ENCODE data around the gene LUC7L3.

LUC7L3 gene

DNA sequence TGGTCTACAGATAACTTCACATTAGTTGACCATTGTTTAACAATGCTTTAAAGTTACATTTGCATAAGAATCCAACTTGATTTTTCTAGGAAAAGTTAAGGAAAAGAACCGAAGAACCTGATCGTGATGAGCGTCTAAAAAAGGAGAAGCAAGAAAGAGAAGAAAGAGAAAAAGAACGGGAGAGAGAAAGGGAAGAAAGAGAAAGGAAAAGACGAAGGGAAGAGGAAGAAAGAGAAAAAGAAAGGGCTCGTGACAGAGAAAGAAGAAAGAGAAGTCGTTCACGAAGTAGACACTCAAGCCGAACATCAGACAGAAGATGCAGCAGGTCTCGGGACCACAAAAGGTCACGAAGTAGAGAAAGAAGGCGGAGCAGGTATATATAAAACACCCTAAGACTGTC is 26.2 kb downstream of the LUC7L3 start:
- DNase-seq (ENCODE audit: low read depth), result no peak
- TF ChIP-seq MYC (IDR thresholded peaks at IDR 0.05; ENCODE audit: low read depth, low read length), result no peak
- TF ChIP-seq, protein P1, sequence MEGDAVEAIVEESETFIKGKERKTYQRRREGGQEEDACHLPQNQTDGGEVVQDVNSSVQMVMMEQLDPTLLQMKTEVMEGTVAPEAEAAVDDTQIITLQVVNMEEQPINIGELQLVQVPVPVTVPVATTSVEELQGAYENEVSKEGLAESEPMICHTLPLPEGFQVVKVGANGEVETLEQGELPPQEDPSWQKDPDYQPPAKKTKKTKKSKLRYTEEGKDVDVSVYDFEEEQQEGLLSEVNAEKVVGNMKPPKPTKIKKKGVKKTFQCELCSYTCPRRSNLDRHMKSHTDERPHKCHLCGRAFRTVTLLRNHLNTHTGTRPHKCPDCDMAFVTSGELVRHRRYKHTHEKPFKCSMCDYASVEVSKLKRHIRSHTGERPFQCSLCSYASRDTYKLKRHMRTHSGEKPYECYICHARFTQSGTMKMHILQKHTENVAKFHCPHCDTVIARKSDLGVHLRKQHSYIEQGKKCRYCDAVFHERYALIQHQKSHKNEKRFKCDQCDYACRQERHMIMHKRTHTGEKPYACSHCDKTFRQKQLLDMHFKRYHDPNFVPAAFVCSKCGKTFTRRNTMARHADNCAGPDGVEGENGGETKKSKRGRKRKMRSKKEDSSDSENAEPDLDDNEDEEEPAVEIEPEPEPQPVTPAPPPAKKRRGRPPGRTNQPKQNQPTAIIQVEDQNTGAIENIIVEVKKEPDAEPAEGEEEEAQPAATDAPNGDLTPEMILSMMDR (IDR thresholded peaks at IDR 0.05; ENCODE audit: low read depth, low read length), result no peak
- TF ChIP-seq POLR2A (IDR thresholded peaks at IDR 0.05; ENCODE audit: extremely low read depth, insufficient read length), result no peak
- TF ChIP-seq, protein P2, sequence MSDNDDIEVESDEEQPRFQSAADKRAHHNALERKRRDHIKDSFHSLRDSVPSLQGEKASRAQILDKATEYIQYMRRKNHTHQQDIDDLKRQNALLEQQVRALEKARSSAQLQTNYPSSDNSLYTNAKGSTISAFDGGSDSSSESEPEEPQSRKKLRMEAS (IDR thresholded peaks at IDR 0.05; ENCODE audit: low read depth, low read length), result no peak
- no peak overlapping the region for H3K4me3 ChIP-seq (ENCODE audit: low read depth, low read length)

DNA sequence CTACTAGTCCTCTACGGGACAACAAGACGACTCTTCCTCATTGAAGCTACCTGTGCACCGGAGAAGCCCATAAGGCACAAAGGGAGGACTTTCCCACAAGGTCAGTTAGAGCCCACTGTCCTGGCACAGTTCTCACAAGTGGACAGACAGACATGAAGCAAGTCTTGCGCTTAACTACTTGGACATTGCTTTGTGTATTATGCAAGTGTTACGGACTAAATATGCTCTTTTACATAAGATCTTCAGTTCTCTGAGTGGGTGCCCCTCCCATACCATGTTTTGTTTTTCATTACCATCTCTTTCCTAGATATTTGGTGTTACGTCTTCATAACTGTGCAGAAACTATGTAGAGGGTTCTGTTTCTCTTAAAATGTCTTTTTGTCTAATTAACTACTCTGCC is 29.8 kb downstream of the LUC7L3 start:
- no peak for DNase-seq (ENCODE audit: low read depth)
- H3K4me3 ChIP-seq (ENCODE audit: low read depth, low read length), result no peak overlapping the region
- TF ChIP-seq, protein P2 (IDR thresholded peaks at IDR 0.05; ENCODE audit: low read depth, low read length), result no peak
- no peak for TF ChIP-seq MYC (IDR thresholded peaks at IDR 0.05; ENCODE audit: low read depth, low read length)
- no peak for TF ChIP-seq POLR2A (IDR thresholded peaks at IDR 0.05; ENCODE audit: extremely low read depth, insufficient read length)

DNA sequence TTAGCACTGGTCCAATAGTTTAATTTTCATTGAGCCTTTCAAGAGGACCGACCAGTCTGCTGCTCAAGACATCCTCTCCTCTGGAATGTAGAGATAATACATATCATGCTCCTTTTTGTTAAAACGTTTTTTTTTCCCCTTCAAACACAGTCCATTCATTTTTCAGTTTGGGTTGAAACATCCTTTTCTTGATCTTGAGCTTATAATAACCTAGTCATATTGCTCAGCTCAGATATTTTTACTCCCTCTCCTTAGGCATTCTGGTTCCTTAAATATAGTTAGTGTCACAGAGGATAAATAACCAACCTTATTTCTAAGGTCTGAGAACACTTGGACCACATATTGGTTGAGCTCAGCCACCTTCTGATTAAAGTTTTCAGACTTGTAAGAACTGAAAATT is 35.1 kb downstream of the LUC7L3 start:
- no peak for TF ChIP-seq MYC (IDR thresholded peaks at IDR 0.05; ENCODE audit: low read depth, low read length)
- TF ChIP-seq, protein P2 (IDR thresholded peaks at IDR 0.05; ENCODE audit: low read depth, low read length), result no peak
- TF ChIP-seq POLR2A (IDR thresholded peaks at IDR 0.05; ENCODE audit: extremely low read depth, insufficient read length), result no peak
- TF ChIP-seq, protein P1 (IDR thresholded peaks at IDR 0.05; ENCODE audit: low read depth, low read length), result no peak
- DNase-seq (ENCODE audit: low read depth), result no peak
- H3K4me3 ChIP-seq (ENCODE audit: low read depth, low read length), result no peak overlapping the region

DNA sequence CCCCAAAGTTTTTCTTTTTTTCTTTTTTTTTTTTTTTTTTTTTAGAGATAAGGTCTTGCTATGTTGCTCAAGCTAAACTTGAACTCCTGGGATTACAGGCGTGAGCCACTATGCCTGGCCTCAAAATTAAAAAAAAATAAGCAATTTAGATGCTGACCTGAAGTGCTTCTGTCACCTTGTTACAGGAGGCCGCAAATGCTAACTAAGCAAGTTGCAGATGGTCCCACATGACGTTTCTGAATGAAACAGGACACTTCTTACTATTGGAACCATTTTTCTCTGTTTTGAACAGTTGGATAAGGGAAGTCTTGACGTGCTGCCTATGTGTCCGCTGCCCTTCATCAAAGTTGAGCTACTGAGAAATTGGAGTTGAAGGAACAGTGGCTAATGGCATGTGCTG is 39.1 kb downstream of the LUC7L3 start:
- no peak for DNase-seq (ENCODE audit: low read depth)
- TF ChIP-seq MYC (IDR thresholded peaks at IDR 0.05; ENCODE audit: low read depth, low read length), result no peak
- TF ChIP-seq, protein P1 (IDR thresholded peaks at IDR 0.05; ENCODE audit: low read depth, low read length), result no peak
- TF ChIP-seq, protein P2 (IDR thresholded peaks at IDR 0.05; ENCODE audit: low read depth, low read length), result no peak
- no peak for TF ChIP-seq POLR2A (IDR thresholded peaks at IDR 0.05; ENCODE audit: extremely low read depth, insufficient read length)
- H3K4me3 ChIP-seq (ENCODE audit: low read depth, low read length), result no peak overlapping the region

DNA sequence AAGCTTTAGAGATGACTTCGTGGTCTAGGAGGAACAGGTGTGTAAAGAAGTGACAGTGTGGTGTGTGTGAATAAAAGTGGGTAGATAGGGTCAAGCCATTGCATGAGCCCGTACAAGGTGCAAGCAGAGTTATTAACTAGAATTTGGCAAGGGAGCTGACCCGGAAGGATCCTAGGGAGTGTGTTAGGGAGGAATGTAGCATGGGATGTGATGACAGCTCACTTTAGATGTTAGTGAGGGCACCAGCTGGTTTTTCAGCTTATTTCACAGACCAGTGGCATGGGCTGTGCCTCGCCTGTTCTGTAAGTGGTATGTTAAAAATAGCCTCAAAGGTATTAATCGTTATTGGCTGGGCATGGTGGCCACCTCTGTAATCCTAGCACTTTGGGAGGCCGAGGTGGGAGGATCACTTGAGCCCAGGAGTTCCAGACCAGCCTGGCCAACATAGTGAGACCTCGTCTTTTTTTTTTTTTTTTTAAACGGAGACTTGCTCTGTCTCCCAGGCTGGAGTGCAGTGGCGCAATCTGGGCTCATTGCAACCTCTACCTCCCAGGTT is 39.7 kb downstream of the LUC7L3 start:
- DNase-seq (ENCODE audit: low read depth), result no peak
- TF ChIP-seq MYC (IDR thresholded peaks at IDR 0.05; ENCODE audit: low read depth, low read length), result no peak
- TF ChIP-seq, protein P1 (IDR thresholded peaks at IDR 0.05; ENCODE audit: low read depth, low read length), result no peak
- TF ChIP-seq, protein P2 (IDR thresholded peaks at IDR 0.05; ENCODE audit: low read depth, low read length), result no peak
- TF ChIP-seq POLR2A (IDR thresholded peaks at IDR 0.05; ENCODE audit: extremely low read depth, insufficient read length), result no peak
- no peak overlapping the region for H3K4me3 ChIP-seq (ENCODE audit: low read depth, low read length)

DNA sequence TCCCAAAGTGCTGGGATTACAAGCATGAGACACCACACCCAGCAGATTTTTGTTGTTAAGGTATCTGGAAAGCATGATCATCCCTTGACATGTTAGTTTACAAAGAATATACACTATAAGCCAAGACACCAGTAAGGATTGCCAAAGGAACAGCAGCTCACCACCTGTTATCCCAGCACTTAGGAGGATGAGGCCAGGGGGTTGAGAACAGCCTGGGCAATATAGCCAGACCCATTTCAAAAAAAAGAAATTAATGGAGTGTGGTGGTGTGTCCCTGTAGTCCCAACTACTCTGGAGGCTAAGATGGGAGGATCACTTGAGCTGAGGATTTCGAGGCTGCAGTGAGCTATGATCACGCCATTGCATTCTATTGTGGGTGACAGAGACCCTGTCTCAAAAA is 42.8 kb downstream of the LUC7L3 start:
- no peak for DNase-seq (ENCODE audit: low read depth)
- no peak overlapping the region for H3K4me3 ChIP-seq (ENCODE audit: low read depth, low read length)
- no peak for TF ChIP-seq POLR2A (IDR thresholded peaks at IDR 0.05; ENCODE audit: extremely low read depth, insufficient read length)
- no peak for TF ChIP-seq MYC (IDR thresholded peaks at IDR 0.05; ENCODE audit: low read depth, low read length)
- TF ChIP-seq, protein P2 (IDR thresholded peaks at IDR 0.05; ENCODE audit: low read depth, low read length), result no peak
- TF ChIP-seq, protein P1 (IDR thresholded peaks at IDR 0.05; ENCODE audit: low read depth, low read length), result no peak

Measured in NB4 (cell line).